H9 (cell line): ENCODE measurements around the gene RNASE1. TPM values are rescaled to one million over a fixed set of nuclear protein-coding genes. Genes with fewer than 3 reads are reported as not detected.

Source experiments
- DNase-seq: peaks from one replicate; pipeline ENCODE4 v3.0.0-alpha.2; 2017
- H2AFZ ChIP-seq: one replicate; pipeline ENCODE4 v1.6.1; 2013; ENCODE audit warnings: mild to moderate bottlenecking, low read length, control low read depth, moderate library complexity
- H2AK5ac ChIP-seq: 2 replicates; pipeline ENCODE4 v1.6.1; 2013; ENCODE audit warnings: low read length, control low read depth, mixed read lengths; ENCODE audit not compliant: insufficient read length
- H2BK120ac ChIP-seq: one replicate; pipeline ENCODE4 v1.6.1; 2013; ENCODE audit warnings: low read depth, mild to moderate bottlenecking, low read length, control low read depth, inconsistent platforms; ENCODE audit not compliant: poor library complexity, severe bottlenecking
- H2BK12ac ChIP-seq: 2 replicates; pipeline ENCODE4 v1.6.1; 2013; ENCODE audit warnings: low read length, control low read depth, mixed read lengths, low read depth; ENCODE audit not compliant: insufficient read length
- H2BK15ac ChIP-seq: 2 replicates; pipeline ENCODE4 v1.6.1; 2013; ENCODE audit warnings: low read depth, low read length, control low read depth
- H2BK20ac ChIP-seq: one replicate; pipeline ENCODE4 v1.6.1; 2013; ENCODE audit warnings: low read depth, mild to moderate bottlenecking, low read length, control low read depth, inconsistent platforms; ENCODE audit not compliant: poor library complexity, severe bottlenecking
- H2BK5ac ChIP-seq: 2 replicates; pipeline ENCODE4 v1.6.1; 2013; ENCODE audit warnings: low read length, control low read depth, mixed read lengths; ENCODE audit not compliant: insufficient read length
- H3K14ac ChIP-seq: 2 replicates; pipeline ENCODE4 v1.6.1; 2013; ENCODE audit warnings: low read length, control low read depth; ENCODE audit not compliant: insufficient read depth
- H3K18ac ChIP-seq: 2 replicates; pipeline ENCODE4 v1.6.1; 2013; ENCODE audit warnings: low read depth, mild to moderate bottlenecking, mixed read lengths, low read length, control low read depth; ENCODE audit not compliant: insufficient read length
- H3K23ac ChIP-seq: 2 replicates; pipeline ENCODE4 v1.6.1; 2013; ENCODE audit warnings: low read length, control low read depth, mixed read lengths, low read depth; ENCODE audit not compliant: insufficient read length
- H3K23me2 ChIP-seq: 2 replicates; pipeline ENCODE4 v1.6.1; 2013; ENCODE audit warnings: low read depth, mild to moderate bottlenecking, mixed read lengths, low read length, control low read depth; ENCODE audit not compliant: insufficient read length, poor library complexity, severe bottlenecking
- H3K27ac ChIP-seq: 2 replicates; pipeline ENCODE4 v1.5.1; 2013; ENCODE audit warnings: low read length, control low read depth, mixed read lengths, low read depth; ENCODE audit not compliant: insufficient read length
- H3K27me3 ChIP-seq: 2 replicates; pipeline ENCODE4 v1.6.1; 2013; ENCODE audit warnings: low read length, control low read depth, inconsistent platforms; ENCODE audit not compliant: insufficient read depth
- H3K4ac ChIP-seq: 2 replicates; pipeline ENCODE4 v1.6.1; 2013; ENCODE audit warnings: low read depth, mild to moderate bottlenecking, control low read depth, inconsistent platforms, low read length, moderate library complexity
- H3K4me1 ChIP-seq: 2 replicates; pipeline ENCODE4 v1.6.1; 2013; ENCODE audit warnings: low read length, control low read depth, inconsistent platforms; ENCODE audit not compliant: insufficient read depth
- H3K4me2 ChIP-seq: 2 replicates; pipeline ENCODE4 v1.6.1; 2013; ENCODE audit warnings: low read length, control low read depth, mixed read lengths; ENCODE audit not compliant: insufficient read length, insufficient read depth
- H3K56ac ChIP-seq: 2 replicates; pipeline ENCODE4 v1.6.1; 2013; ENCODE audit warnings: low read depth, mild to moderate bottlenecking, mixed read lengths, low read length, control low read depth; ENCODE audit not compliant: insufficient read length
- H3K79me1 ChIP-seq: 2 replicates; pipeline ENCODE4 v1.6.1; 2013; ENCODE audit warnings: low read depth, mild to moderate bottlenecking, moderate library complexity, low read length, control low read depth, inconsistent platforms; ENCODE audit not compliant: insufficient read depth, poor library complexity, severe bottlenecking
- H3K79me2 ChIP-seq: 2 replicates; pipeline ENCODE4 v1.6.1; 2013; ENCODE audit warnings: low read length, control low read depth, inconsistent platforms; ENCODE audit not compliant: insufficient read depth
- H3K9ac ChIP-seq: 2 replicates; pipeline ENCODE4 v1.6.1; 2013; ENCODE audit warnings: low read length, control low read depth, mixed read lengths; ENCODE audit not compliant: insufficient read length; ENCODE audit errors: extremely low read depth
- H3K9me3 ChIP-seq: one replicate; pipeline ENCODE4 v1.6.1; 2013; ENCODE audit warnings: low read depth, low read length, inconsistent platforms; ENCODE audit not compliant: control insufficient read depth
- H3T11ph ChIP-seq: one replicate; pipeline ENCODE4 v1.6.1; 2013; ENCODE audit warnings: mild to moderate bottlenecking, low read length, control low read depth, inconsistent platforms
- H4K20me1 ChIP-seq: one replicate; pipeline ENCODE4 v1.6.1; 2013; ENCODE audit not compliant: control insufficient read depth, insufficient read length, insufficient read depth
- H4K5ac ChIP-seq: 2 replicates; pipeline ENCODE4 v1.6.1; 2013; ENCODE audit warnings: low read depth, mild to moderate bottlenecking, mixed read lengths, low read length, control low read depth; ENCODE audit not compliant: insufficient read length
- H4K8ac ChIP-seq: replicated peaks from 2 replicates; pipeline ENCODE4 v1.6.1; 2013; ENCODE audit warnings: low read length, control low read depth, mixed read lengths, low read depth; ENCODE audit not compliant: insufficient read length
- H4K91ac ChIP-seq: 2 replicates; pipeline ENCODE4 v1.6.1; 2013; ENCODE audit warnings: low read depth, mild to moderate bottlenecking, moderate library complexity, mixed read lengths, low read length, control low read depth; ENCODE audit not compliant: insufficient read length
- H3K27ac Mint-ChIP-seq, 3 experiments: 2 replicates in 2 of 3; 3 replicates in 1 of 3; pipeline ENCODE4 v1.8.0; 2020 to 2021; ENCODE audit warnings: mixed read lengths in 3 of 3, mild to moderate bottlenecking in 1 of 3, moderate library complexity in 1 of 3
- H3K27me3 Mint-ChIP-seq: 2 replicates; pipeline ENCODE4 v1.8.0; 2021; ENCODE audit warnings: low read depth, mild to moderate bottlenecking, moderate library complexity, mixed read lengths
- H3K36me3 Mint-ChIP-seq, 3 experiments: 2 replicates in 2 of 3; 3 replicates in 1 of 3; pipeline ENCODE4 v1.8.0; 2020 to 2021; ENCODE audit warnings: low read depth in 3 of 3, mixed read lengths in 3 of 3; ENCODE audit not compliant: insufficient read depth in 1 of 3
- H3K4me1 Mint-ChIP-seq, 2 experiments: 2 replicates each; pipeline ENCODE4 v1.8.0; 2020; ENCODE audit warnings: mixed read lengths in 2 of 2
- H3K4me3 Mint-ChIP-seq, 2 experiments: 2 replicates in 1 of 2; 3 replicates in 1 of 2; pipeline ENCODE4 v1.8.0; 2020 to 2021; ENCODE audit warnings: mild to moderate bottlenecking in 2 of 2, mixed read lengths in 2 of 2, moderate library complexity in 1 of 2
- H3K9me3 Mint-ChIP-seq, 2 experiments: 2 replicates in 1 of 2; 3 replicates in 1 of 2; pipeline ENCODE4 v1.8.0; 2020; ENCODE audit warnings: mild to moderate bottlenecking in 2 of 2, mixed read lengths in 2 of 2, moderate library complexity in 1 of 2
- WGBS: extraction: QIAGEN DNeasy Blood & Tissue Kit; methylation state at CpG from one replicate; pipeline ENCODE4 v1.1.7; 2013; ENCODE audit warnings: missing lambda C conversion rate, low lambda C conversion rate, mixed read lengths; ENCODE audit not compliant: insufficient read length; ENCODE audit errors: extremely low coverage; 5-methylcytosine and 5-hydroxymethylcytosine counted together
- total RNA-seq: library from RNA; stranded (reverse); gene quantifications from 2 replicates; pipeline ENCODE4 v1.2.1, GENCODE V29; 2021
- TF ChIP-seq, protein P1 (sequence below): fragments of 200-600 bp; sonication (generic); conservative IDR thresholded peaks from 3 replicates; pipeline ENCODE4 v1.8.0; 2021; ENCODE audit warnings: antibody characterized with exemption, mild to moderate bottlenecking

RNASE1 gene
- total RNA-seq, 1 experiment from 2014 or later, result 1.2 TPM

GRCh38 chr14:20772650-20773049 is 30.0 kb downstream of the RNASE1 start:
- peaks cover 0 to 1% (median 0%) of the 10 kb centered on the region in 3 experiments; a peak in 1 of 7 replicates for H3K36me3 Mint-ChIP-seq
- WGBS, result no CpG with 5 or more reads among the region's 3 CpGs
- H2BK20ac ChIP-seq, result no peak overlapping the region
- no peak overlapping the region for H3K56ac ChIP-seq
- no peak overlapping the region for H3K18ac ChIP-seq
- H3K27ac ChIP-seq, result no peak overlapping the region
- H3K9me3 Mint-ChIP-seq, result peaks cover 0 to 3% of the 10 kb centered on the region in 2 experiments; a peak in 1 of 5 replicates
- H3K9me3 ChIP-seq, result no peaks in the 10 kb centered on the region
- no peaks in the 10 kb centered on the region for H3K79me2 ChIP-seq
- H2AK5ac ChIP-seq, result no peak overlapping the region
- H2BK15ac ChIP-seq, result no peak overlapping the region
- no peak overlapping the region for H3T11ph ChIP-seq
- no peak overlapping the region for H2BK12ac ChIP-seq
- H2BK120ac ChIP-seq, result no peak overlapping the region
- H3K4me2 ChIP-seq, result no peak overlapping the region
- H3K4me1 Mint-ChIP-seq, result peaks cover 52 to 63% of the 10 kb centered on the region in 2 experiments
- H3K4me3 Mint-ChIP-seq, result no peak overlapping the region; a peak in 1 of 5 replicates
- no peak for DNase-seq
- H3K4me1 ChIP-seq, result peaks cover 15% of the 10 kb centered on the region
- H3K23ac ChIP-seq, result no peak overlapping the region
- no peak overlapping the region for H4K5ac ChIP-seq
- no peaks in the 10 kb centered on the region; the same call in 1 of the 2 replicates for H3K27me3 Mint-ChIP-seq
- H3K27ac Mint-ChIP-seq, result peak overlapping the region in 2 of 3 experiments; percentile 46 to 49; a peak in 2 of 7 replicates
- H4K8ac ChIP-seq, result no peak overlapping the region
- no peak overlapping the region for H2AFZ ChIP-seq
- no peaks in the 10 kb centered on the region for H4K20me1 ChIP-seq
- H3K4ac ChIP-seq, result no peak overlapping the region
- no peak overlapping the region for H3K9ac ChIP-seq
- TF ChIP-seq, protein P1, sequence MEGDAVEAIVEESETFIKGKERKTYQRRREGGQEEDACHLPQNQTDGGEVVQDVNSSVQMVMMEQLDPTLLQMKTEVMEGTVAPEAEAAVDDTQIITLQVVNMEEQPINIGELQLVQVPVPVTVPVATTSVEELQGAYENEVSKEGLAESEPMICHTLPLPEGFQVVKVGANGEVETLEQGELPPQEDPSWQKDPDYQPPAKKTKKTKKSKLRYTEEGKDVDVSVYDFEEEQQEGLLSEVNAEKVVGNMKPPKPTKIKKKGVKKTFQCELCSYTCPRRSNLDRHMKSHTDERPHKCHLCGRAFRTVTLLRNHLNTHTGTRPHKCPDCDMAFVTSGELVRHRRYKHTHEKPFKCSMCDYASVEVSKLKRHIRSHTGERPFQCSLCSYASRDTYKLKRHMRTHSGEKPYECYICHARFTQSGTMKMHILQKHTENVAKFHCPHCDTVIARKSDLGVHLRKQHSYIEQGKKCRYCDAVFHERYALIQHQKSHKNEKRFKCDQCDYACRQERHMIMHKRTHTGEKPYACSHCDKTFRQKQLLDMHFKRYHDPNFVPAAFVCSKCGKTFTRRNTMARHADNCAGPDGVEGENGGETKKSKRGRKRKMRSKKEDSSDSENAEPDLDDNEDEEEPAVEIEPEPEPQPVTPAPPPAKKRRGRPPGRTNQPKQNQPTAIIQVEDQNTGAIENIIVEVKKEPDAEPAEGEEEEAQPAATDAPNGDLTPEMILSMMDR, result no peak
- H3K27me3 ChIP-seq, result no peaks in the 10 kb centered on the region
- H3K79me1 ChIP-seq, result no peaks in the 10 kb centered on the region
- H4K91ac ChIP-seq, result no peak overlapping the region
- H3K23me2 ChIP-seq, result no peaks in the 10 kb centered on the region
- no peak overlapping the region for H3K14ac ChIP-seq
- H2BK5ac ChIP-seq, result no peak overlapping the region
